Urinary bladder (tissue), 4 donors: ENCODE results near the gene SYNM. TPM values are rescaled to one million over a fixed set of nuclear protein-coding genes. Genes with fewer than 3 reads are reported as not detected.

Experiments used
- DNase-seq: peaks from one replicate; pipeline ENCODE4 v3.0.0-alpha.2; 2015; ENCODE audit errors: extremely low spot score
- H3K27ac ChIP-seq: one replicate; pipeline ENCODE4 v1.5.1; 2013; ENCODE audit warnings: low read depth, mild to moderate bottlenecking, moderate library complexity
- H3K36me3 ChIP-seq: one replicate; pipeline ENCODE4 v1.6.1; 2013; ENCODE audit warnings: mild to moderate bottlenecking, moderate library complexity; ENCODE audit not compliant: insufficient read depth
- H3K4me1 ChIP-seq: one replicate; pipeline ENCODE4 v1.6.1; 2013; ENCODE audit warnings: mild to moderate bottlenecking, moderate library complexity; ENCODE audit not compliant: insufficient read depth
- H3K4me3 ChIP-seq: one replicate; pipeline ENCODE4 v1.5.1; 2013; ENCODE audit warnings: low read depth, low read length
- WGBS: extraction: QIAGEN DNeasy Blood & Tissue Kit; methylation state at CpG from one replicate; pipeline ENCODE4 v1.1.7; 2013; 5-methylcytosine and 5-hydroxymethylcytosine counted together
- polyA plus RNA-seq: library from polyadenylated mRNA; stranded (reverse); fragments of 200-250 nt; gene quantifications from one replicate; pipeline ENCODE4 v1.2.3, GENCODE V29; 2013
- total RNA-seq: library from RNA; depleted of rRNA; stranded (reverse); fragments of >200 nt; gene quantifications from one replicate; pipeline ENCODE4 v1.2.3, GENCODE V29; 2014
- donor health status: healthy with polysubstance abuse.
- donor health status: healthy.

The SYNM gene
- total and polyA plus RNA-seq, 2 donors = 228 to 898 TPM

GRCh38 chr15:99118801-99119546 lies 14.1 kb downstream of the SYNM start:
- Histone ChIP-seq H3K27ac (no peak overlapping the region), H3K4me1 (no peaks in the 10 kb centered on the region), H3K36me3 (no peaks in the 10 kb centered on the region), H3K4me3 (no peak overlapping the region)
- WGBS = 76% methylated on average over 22 of the region's 22 CpGs
- DNase-seq = no peak

GRCh38 chr15:99120050-99120777 lies 15.3 kb downstream of the SYNM start:
- no peak overlapping the region for H3K27ac ChIP-seq
- no peaks in the 10 kb centered on the region for H3K36me3 ChIP-seq
- H3K4me3 ChIP-seq = no peak overlapping the region
- WGBS = 62% methylated on average over 12 of the region's 12 CpGs
- DNase-seq = no peak
- no peaks in the 10 kb centered on the region for H3K4me1 ChIP-seq

- 69% methylated on average over 10 of the region's 10 CpGs for WGBS
- Histone ChIP-seq H3K27ac (no peak overlapping the region), H3K4me3 (no peak overlapping the region), H3K36me3 (no peaks in the 10 kb centered on the region), H3K4me1 (no peaks in the 10 kb centered on the region)
- DNase-seq = no peak
Observed at GRCh38 chr15:99121207-99121606, 16.3 kb downstream of the SYNM start.

GRCh38 chr15:99121691-99122410 lies 17.0 kb downstream of the SYNM start:
- WGBS = 64% methylated on average over 8 of the region's 8 CpGs
- DNase-seq = no peak
- no peak overlapping the region for H3K4me3 ChIP-seq
- no peaks in the 10 kb centered on the region for H3K4me1 ChIP-seq
- H3K27ac ChIP-seq = no peak overlapping the region
- no peaks in the 10 kb centered on the region for H3K36me3 ChIP-seq

- 38% methylated on average over 22 of the region's 22 CpGs for WGBS
- no peak overlapping the region for H3K4me3 ChIP-seq
- H3K27ac ChIP-seq = peak overlapping the region; percentile 59
- no peaks in the 10 kb centered on the region for H3K4me1 ChIP-seq
- H3K36me3 ChIP-seq = no peaks in the 10 kb centered on the region
- no peak for DNase-seq
Observed at GRCh38 chr15:99122831-99123712, 18.2 kb downstream of the SYNM start.

GRCh38 chr15:99123713-99124451 lies 19.0 kb downstream of the SYNM start:
- Histone ChIP-seq H3K4me1 (no peaks in the 10 kb centered on the region), H3K36me3 (no peaks in the 10 kb centered on the region), H3K27ac (peak overlapping the region; percentile 44), H3K4me3 (no peak overlapping the region)
- 15% methylated on average over 20 of the region's 20 CpGs for WGBS
- peak; percentile 50 for DNase-seq

- no peak overlapping the region for H3K4me3 ChIP-seq
- H3K27ac ChIP-seq = peak overlapping the region; percentile 11
- H3K36me3 ChIP-seq = no peaks in the 10 kb centered on the region
- DNase-seq = no peak
- 65% methylated on average over 8 of the region's 8 CpGs for WGBS
- H3K4me1 ChIP-seq = no peaks in the 10 kb centered on the region
Observed at GRCh38 chr15:99124641-99125040, 19.8 kb downstream of the SYNM start.

- 54% methylated on average over 29 of the region's 29 CpGs for WGBS
- Histone ChIP-seq H3K36me3 (no peaks in the 10 kb centered on the region), H3K4me1 (no peaks in the 10 kb centered on the region), H3K27ac (peak overlapping the region; percentile 11), H3K4me3 (no peak overlapping the region)
- no peak for DNase-seq
Observed at GRCh38 chr15:99125061-99125891, 20.4 kb downstream of the SYNM start.

- 71% methylated on average over 7 of the region's 7 CpGs for WGBS
- no peaks in the 10 kb centered on the region for H3K4me1 ChIP-seq
- no peak for DNase-seq
- H3K36me3 ChIP-seq = no peaks in the 10 kb centered on the region
- no peak overlapping the region for H3K4me3 ChIP-seq
- no peak overlapping the region for H3K27ac ChIP-seq
Observed at GRCh38 chr15:99126131-99126588, 21.3 kb downstream of the SYNM start.

- no peaks in the 10 kb centered on the region for H3K4me1 ChIP-seq
- no peak overlapping the region for H3K4me3 ChIP-seq
- H3K36me3 ChIP-seq = no peaks in the 10 kb centered on the region
- DNase-seq = no peak
- no peak overlapping the region for H3K27ac ChIP-seq
- 85% methylated on average over 3 of the region's 3 CpGs for WGBS
Observed at GRCh38 chr15:99126930-99127329, 22.1 kb downstream of the SYNM start.

GRCh38 chr15:99127773-99128172 lies 22.9 kb downstream of the SYNM start:
- Histone ChIP-seq H3K4me1 (no peaks in the 10 kb centered on the region), H3K27ac (no peak overlapping the region), H3K36me3 (no peaks in the 10 kb centered on the region), H3K4me3 (no peak overlapping the region)
- DNase-seq = no peak
- WGBS = 69% methylated on average over 3 of the region's 3 CpGs

- no peaks in the 10 kb centered on the region for H3K4me1 ChIP-seq
- no peak overlapping the region for H3K27ac ChIP-seq
- no peak for DNase-seq
- 76% methylated on average over 6 of the region's 6 CpGs for WGBS
- H3K36me3 ChIP-seq = no peaks in the 10 kb centered on the region
- H3K4me3 ChIP-seq = no peak overlapping the region
Observed at GRCh38 chr15:99128411-99128810, 23.5 kb downstream of the SYNM start.
